ENCODE data around the gene ZNF431.
A peak's percentile ranks its signal among the peaks of the same experiment; 100 is the strongest.

The ZNF431 gene

DNA sequence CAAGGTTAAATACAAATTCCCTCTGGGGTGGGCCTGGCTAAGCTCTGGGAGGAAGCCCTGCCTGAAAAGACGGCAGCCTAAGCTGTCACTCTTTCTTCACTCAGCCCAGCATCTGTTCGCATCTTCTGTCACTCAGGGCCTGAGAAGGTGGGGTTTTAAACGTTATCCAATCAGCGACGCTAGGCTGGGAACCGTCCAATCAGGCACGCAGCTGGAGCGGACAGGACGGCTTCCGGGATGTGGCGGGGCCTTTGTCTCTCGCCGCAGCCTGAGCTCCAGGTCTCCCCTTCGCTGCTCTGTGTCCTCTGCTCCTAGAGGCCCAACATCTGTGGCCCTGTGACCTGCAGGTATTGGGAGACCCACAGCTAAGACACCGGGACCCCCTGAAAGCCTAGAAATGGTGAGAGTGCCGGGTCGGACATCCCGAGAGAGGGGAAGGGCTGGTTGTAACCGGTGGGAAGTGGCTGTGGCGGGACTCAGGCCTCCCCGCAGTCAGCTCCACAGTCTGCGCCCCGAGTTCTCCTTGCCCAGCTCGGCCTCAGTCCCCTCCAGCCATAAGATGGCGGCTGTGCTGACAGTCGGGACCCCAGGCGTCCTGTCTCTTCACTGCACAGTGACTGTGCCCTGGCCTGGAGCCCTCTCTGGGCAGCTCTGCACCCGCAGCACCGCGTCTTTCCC lies at the start of gene ZNF431:
ZNF431 (plus strand) TSS at position 254 of the 678 bp plus-strand sequence; CDS start at position 398, 144 bp downstream.
- TF ChIP-seq MYC (IDR thresholded peaks at IDR 0.05; ENCODE audit: low read depth, low read length) (no peak), POLR2A (IDR thresholded peaks at IDR 0.05; ENCODE audit: extremely low read depth, insufficient read length) (peak; percentile 77)
- TF ChIP-seq, protein P1, sequence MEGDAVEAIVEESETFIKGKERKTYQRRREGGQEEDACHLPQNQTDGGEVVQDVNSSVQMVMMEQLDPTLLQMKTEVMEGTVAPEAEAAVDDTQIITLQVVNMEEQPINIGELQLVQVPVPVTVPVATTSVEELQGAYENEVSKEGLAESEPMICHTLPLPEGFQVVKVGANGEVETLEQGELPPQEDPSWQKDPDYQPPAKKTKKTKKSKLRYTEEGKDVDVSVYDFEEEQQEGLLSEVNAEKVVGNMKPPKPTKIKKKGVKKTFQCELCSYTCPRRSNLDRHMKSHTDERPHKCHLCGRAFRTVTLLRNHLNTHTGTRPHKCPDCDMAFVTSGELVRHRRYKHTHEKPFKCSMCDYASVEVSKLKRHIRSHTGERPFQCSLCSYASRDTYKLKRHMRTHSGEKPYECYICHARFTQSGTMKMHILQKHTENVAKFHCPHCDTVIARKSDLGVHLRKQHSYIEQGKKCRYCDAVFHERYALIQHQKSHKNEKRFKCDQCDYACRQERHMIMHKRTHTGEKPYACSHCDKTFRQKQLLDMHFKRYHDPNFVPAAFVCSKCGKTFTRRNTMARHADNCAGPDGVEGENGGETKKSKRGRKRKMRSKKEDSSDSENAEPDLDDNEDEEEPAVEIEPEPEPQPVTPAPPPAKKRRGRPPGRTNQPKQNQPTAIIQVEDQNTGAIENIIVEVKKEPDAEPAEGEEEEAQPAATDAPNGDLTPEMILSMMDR (IDR thresholded peaks at IDR 0.05; ENCODE audit: low read depth, low read length): no peak
- TF ChIP-seq, protein P2, sequence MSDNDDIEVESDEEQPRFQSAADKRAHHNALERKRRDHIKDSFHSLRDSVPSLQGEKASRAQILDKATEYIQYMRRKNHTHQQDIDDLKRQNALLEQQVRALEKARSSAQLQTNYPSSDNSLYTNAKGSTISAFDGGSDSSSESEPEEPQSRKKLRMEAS (IDR thresholded peaks at IDR 0.05; ENCODE audit: low read depth, low read length): peak; percentile 40; the same call in 1 of the 2 replicates
- peak; percentile 97 for DNase-seq (ENCODE audit: low read depth)

DNA sequence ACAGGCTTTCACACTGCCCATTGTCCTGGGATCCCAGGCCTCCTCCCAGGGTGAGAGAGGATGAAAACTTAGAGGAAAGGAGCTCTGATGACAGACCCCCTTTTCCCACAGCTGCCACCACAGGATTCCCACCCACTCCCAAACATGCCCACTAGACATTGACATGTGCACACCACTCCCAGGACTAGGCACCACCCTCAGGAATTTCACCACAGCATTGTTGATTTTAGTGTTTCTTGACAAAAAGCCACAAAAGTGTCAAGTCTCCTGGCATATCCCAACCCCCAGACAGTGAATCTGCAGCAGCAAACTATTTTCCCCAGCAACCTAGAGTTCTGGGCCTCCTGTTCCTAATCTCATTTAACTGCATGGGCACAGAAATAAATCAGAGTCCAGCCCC lies 49.7 kb upstream of the ZNF431 start:
- no peak overlapping the region for H3K4me3 ChIP-seq (ENCODE audit: low read depth, low read length)
- no peak for DNase-seq (ENCODE audit: low read depth)
- no peak for TF ChIP-seq POLR2A (IDR thresholded peaks at IDR 0.05; ENCODE audit: extremely low read depth, insufficient read length)
- TF ChIP-seq, protein P1 (IDR thresholded peaks at IDR 0.05; ENCODE audit: low read depth, low read length): no peak
- TF ChIP-seq, protein P2 (IDR thresholded peaks at IDR 0.05; ENCODE audit: low read depth, low read length): no peak
- TF ChIP-seq MYC (IDR thresholded peaks at IDR 0.05; ENCODE audit: low read depth, low read length): no peak

More for the DNA sequence above, at the start of gene ZNF431:
- H3K4me3 ChIP-seq (ENCODE audit: low read depth, low read length): peak within 1 kb of the TSS; percentile 88

DNA sequence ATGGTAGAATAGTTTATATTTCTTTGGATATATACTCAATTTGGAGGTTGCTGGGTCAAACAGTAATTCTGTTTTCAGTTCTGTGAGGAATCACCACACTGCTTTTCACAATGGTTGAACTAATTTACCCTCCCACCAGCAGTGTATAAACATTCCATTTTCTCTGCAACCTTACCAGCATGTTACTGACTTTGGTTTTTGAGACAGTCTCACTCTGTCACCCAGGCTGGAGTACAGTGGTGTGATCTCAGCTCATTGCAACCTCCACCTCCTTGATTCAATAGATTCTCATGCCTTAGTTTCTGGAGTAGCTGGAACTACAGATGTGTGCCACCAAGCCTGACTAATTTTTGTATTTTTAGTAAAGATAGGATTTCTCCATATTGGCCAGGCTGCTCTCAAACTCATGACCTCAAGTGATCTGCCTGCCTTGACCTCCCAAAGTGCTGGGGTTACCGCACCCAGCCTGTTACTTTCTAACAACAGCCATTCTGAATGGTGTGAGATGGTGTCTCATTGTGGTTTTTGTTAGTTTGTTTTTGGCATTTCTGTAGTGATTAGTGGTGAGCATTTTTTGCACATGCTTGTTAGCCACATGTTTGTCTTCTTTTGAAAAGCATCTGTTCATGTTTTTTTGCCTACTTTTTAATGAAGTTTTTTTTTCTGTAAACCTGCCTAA lies 47.4 kb upstream of the ZNF431 start:
- H3K4me3 ChIP-seq (ENCODE audit: low read depth, low read length): no peak overlapping the region
- DNase-seq (ENCODE audit: low read depth): no peak
- TF ChIP-seq, protein P2 (IDR thresholded peaks at IDR 0.05; ENCODE audit: low read depth, low read length): no peak
- TF ChIP-seq, protein P1 (IDR thresholded peaks at IDR 0.05; ENCODE audit: low read depth, low read length): no peak
- TF ChIP-seq POLR2A (IDR thresholded peaks at IDR 0.05; ENCODE audit: extremely low read depth, insufficient read length): no peak
- TF ChIP-seq MYC (IDR thresholded peaks at IDR 0.05; ENCODE audit: low read depth, low read length): no peak

DNA sequence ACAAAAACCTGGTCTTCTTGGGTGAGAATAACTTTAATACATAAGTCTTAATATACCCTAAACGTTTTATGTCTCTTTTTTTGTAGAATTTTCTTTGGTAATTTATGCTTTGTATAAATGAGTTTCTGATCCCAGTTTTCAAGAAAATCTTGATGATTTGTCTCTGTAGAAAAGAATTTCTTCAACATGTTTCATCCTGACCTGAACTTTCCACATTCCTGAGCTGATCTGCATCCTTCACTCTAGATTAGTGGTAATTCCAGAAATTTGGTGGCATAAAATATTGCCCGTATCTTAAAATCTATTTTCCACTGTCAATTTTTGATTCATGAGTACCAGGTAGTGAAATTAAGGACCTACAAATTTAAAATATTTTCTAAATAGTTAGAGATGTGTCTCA lies 43.5 kb upstream of the ZNF431 start:
- TF ChIP-seq POLR2A (IDR thresholded peaks at IDR 0.05; ENCODE audit: extremely low read depth, insufficient read length) (no peak), MYC (IDR thresholded peaks at IDR 0.05; ENCODE audit: low read depth, low read length) (no peak)
- TF ChIP-seq, protein P2 (IDR thresholded peaks at IDR 0.05; ENCODE audit: low read depth, low read length): no peak
- TF ChIP-seq, protein P1 (IDR thresholded peaks at IDR 0.05; ENCODE audit: low read depth, low read length): no peak

DNA sequence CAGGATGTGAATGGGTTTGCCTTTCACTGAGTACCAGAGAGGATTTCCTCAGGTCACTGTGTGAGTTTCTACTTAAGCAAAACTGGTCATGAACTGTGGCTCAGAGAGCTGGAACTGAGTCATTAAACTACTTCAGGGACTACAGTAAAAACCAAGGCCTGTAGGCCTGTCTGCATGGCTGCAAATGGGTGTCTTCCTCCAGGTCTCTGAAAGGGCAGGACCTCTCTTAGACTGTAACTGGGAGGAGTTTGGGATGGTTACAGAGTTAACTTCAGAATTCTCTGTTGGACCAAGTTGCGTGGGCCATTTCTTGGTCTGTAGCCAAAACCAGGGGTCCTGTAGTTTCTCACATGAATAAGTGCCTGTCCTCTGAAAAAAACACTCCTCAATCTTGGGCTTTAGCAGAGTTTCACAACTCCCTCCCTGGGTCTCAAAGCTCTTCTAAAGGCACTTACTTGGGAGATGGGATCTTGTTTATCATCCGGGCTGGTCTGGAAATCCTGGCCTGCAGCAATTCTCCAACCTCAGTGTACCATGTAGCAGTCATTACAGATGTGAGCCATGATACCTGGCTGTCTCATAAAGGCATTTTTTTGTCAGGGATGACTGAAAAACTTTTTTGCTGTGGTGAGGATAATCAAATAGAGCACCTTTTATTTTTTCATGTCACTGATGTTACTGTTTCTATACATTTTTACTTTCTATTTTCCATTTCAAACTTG lies 40.2 kb upstream of the ZNF431 start:
- TF ChIP-seq, protein P1 (IDR thresholded peaks at IDR 0.05; ENCODE audit: low read depth, low read length): no peak
- no peak for TF ChIP-seq POLR2A (IDR thresholded peaks at IDR 0.05; ENCODE audit: extremely low read depth, insufficient read length)
- no peak for TF ChIP-seq MYC (IDR thresholded peaks at IDR 0.05; ENCODE audit: low read depth, low read length)
- TF ChIP-seq, protein P2 (IDR thresholded peaks at IDR 0.05; ENCODE audit: low read depth, low read length): no peak
- no peak for DNase-seq (ENCODE audit: low read depth)
- no peak overlapping the region for H3K4me3 ChIP-seq (ENCODE audit: low read depth, low read length)

More for the DNA sequence above, 43.5 kb upstream of the ZNF431 start:
- DNase-seq (ENCODE audit: low read depth): no peak
- H3K4me3 ChIP-seq (ENCODE audit: low read depth, low read length): no peak overlapping the region
